GM19043 (cell line): ENCODE data around the gene SPINK4.
A peak's percentile ranks its signal among the peaks of the same experiment; 100 is the strongest.

Experiments used
- ATAC-seq: cut with Tn5 transposase; IDR thresholded peaks from one replicate; pipeline ENCODE4 v1.9.1; 2021; ENCODE audit warnings: low read depth; ENCODE audit not compliant: unreplicated experiment

SPINK4 gene

DNA sequence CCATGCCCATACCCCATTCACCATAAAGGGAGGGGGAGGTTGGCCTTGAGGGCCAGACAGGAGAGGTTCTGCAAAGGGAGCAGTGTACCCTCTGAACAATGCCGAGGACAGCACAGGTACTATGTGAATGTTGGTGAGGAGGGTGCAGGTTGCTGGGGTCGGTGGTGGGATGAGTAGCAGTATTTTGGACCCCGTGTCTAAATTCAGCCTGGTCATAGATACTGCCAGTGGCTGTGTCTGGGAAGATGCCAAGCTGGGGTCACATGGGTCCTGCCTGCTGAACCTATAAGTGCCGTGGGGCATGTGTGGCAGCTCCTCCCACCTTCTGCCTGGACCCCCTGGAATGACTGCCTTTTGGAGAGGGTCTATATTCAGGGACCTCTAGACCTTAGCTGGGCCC, 11.4 kb upstream of the SPINK4 start:
- no peak for ATAC-seq

DNA sequence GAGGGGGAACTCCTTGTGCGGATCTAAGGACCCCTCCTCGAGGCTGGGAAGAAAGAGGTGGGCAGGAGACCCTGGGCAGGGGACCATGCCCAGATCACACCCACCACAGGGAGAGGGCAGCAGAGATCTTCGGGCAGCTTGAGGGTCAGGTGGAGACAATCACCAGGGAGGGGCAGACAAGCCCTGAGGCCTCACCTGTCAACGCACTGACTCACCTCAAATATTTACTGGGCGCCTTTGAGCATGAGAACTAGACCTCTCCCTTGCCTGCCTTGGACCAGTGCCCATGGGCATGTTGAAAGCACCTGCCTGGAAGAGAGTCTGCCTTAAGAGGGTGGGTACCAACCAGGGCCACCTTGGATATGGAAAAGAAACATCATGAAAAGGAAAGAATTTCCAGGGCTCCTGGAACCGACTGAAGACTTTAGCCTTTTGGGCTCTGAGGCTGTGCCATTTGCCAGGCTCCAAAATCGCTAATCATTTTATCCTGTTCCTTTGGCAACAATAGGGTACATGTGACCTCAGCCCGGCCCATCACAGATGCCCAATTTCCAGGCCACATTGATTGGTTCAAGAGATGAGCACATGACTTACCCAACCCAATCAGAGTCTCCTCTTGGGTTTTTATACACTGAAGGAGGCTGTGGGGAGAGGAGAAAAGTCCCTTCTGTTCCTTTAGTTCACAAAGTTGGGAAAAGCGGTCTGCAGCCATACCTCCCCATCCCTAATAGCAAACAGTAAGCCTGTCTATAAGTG, 10.4 kb upstream of the SPINK4 start:
- ATAC-seq = no peak

GRCh38 chr9:33230756-33231622, 9.0 kb upstream of the SPINK4 start:
- ATAC-seq = no peak

- no peak for ATAC-seq
These were observed 8.4 kb upstream of the SPINK4 start for GRCh38 chr9:33231623-33231942.

GRCh38 chr9:33232815-33233214, 7.2 kb upstream of the SPINK4 start:
- no peak for ATAC-seq

DNA sequence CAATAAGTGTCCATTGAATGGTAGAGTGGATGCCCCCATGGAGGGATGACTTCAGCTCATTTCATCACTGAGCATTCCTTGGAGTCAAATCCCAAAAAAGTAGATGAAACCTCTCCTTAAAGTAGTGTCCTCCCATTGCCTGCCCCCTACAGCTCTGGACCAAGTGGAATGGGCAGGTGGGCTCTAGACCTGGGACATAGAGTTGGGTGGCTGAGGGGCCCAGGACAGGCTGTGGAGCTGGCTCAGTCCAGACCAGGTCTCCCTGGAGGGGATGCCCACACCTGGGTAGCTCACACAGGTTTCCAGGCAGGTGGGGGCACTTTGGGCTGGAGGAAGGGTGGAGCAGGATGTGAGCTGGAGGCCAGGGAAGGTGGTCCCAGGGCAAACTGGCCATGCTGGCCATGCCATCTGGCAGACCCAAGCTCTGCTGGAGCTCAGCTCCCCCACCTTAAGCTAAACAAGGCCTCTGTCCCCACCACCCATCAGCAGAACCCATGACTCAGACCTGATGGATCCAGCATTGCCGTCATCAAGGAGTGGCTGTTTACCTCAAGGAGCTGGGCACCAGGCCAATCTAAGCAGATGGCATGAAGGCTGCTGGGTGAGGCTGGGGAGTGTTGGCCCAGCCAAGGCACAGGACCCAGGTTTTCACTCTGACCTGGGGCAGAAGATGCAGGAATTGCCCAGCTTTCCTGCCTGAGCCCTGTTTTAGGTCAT, 6.2 kb upstream of the SPINK4 start:
- no peak for ATAC-seq

- ATAC-seq = no peak
These were observed 5.2 kb upstream of the SPINK4 start for GRCh38 chr9:33234511-33235467.

DNA sequence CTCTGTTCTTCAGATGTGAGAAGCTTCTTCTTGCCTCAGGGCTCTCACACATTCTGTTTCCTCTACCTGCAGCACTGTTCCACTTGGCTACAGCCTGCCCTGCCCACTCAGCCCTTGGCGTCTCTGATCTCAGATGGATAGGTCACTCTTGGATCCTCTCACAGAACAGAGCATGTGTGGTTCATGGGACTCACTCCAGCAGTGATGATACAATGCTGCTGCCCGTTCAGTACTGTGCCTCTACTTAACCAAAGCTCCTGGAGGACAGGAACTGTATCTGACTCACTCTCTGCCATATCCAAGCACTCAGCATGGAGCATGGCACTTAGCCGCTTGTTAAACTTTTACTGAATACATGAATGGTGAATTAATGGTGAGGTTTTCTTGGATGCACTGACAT, 3.4 kb upstream of the SPINK4 start:
- ATAC-seq = no peak

DNA sequence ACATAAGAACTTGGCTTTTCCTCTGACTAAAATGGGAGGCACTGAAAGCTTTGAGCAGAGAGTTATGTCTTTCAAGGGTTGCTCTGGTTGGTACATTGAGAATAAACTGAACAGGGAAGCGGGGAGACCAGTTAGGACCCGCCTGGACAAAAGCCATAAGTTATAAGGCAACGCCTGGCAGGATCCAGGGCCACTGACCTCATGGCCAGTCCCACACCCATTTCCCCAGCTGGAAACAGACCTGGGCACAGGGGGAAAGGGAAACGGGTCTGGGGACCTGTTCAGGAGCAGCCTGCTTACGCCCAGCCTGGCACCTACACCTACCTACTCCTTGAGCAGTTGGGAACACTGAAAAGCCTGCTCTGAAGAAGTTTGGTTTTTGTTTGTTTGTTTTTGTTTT, 1.3 kb downstream of the SPINK4 start:
- no peak for ATAC-seq

GRCh38 chr9:33242609-33243134, 2.7 kb downstream of the SPINK4 start:
- no peak for ATAC-seq

- ATAC-seq = no peak
These were observed 4.3 kb downstream of the SPINK4 start for GRCh38 chr9:33244137-33244784.

GRCh38 chr9:33245341-33245740, 5.4 kb downstream of the SPINK4 start:
- no peak for ATAC-seq

GRCh38 chr9:33246269-33246860, 6.4 kb downstream of the SPINK4 start:
- no peak for ATAC-seq

- ATAC-seq = no peak
These were observed 8.6 kb downstream of the SPINK4 start for GRCh38 chr9:33248606-33249005.

GRCh38 chr9:33249087-33249658, 9.2 kb downstream of the SPINK4 start:
- ATAC-seq = peak; percentile 67

DNA sequence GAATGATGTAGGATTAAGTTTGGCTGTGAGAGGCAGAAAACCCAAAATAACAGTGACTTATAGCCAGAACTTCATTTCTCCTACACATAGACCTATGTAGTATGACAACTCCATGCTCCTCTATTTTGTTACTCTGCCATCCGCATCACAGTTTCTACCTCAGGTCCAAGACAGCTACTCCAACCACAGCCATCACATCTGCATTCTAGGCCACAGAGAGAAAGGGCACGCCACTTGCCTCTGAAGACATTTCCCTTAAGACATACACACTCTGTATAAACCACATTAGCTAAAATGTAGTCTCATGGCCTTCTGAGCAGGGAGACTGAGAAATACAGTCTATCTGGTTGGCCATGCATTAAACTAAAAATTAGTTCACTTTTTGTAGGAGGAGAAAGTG, 10.0 kb downstream of the SPINK4 start:
- ATAC-seq = no peak

- no peak for ATAC-seq
These were observed 10.6 kb downstream of the SPINK4 start for GRCh38 chr9:33250458-33250995.

DNA sequence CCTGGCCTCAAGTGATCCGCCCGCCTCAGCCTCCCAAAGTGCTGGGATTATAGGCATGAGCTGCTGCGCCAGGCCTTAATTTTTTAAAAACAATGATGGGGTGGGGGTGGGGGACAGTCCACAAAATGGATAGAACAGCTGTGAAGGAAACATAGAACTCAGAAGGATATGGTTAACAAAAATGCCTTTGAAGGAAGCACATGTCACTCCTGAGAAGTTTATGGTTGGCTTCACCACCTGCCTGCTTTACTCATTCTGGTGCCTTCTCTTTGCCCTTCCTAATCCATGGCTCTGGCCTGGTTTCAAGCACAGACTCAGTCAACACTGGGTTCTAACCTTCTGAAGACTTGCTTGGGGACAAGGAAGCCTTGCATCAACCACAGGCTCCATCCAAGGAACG, 14.2 kb downstream of the SPINK4 start:
- no peak for ATAC-seq

DNA sequence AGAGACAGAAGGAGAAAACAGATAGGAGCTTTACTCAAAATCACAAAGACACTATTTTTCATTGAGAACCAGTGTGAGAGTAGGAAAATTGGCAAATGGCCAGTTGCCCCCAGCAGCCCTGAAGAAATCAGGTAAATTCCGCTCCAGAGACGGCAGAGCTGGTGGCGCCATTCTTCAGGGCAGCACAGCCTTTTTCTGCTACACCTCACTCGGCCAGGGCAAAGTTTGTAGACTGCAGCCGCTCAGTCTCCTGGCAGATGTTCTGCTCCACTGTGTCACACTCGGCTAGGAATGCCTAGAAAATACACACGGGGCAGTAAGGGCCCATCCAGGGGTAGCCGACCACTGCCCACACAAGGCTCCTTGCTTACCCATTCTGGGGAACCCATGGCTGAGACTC, 15.0 kb downstream of the SPINK4 start:
- no peak for ATAC-seq
